Skin epidermis (tissue), 12 donors: ENCODE results near the gene AIFM1.

Experiments
- H3K27ac ChIP-seq, 21 experiments: fragments of 200-600 bp; sonication (generic) in 11 of 21; one replicate each; pipeline ENCODE4 v1.5.0; 2020; ENCODE audit warnings: mild to moderate bottlenecking in 3 of 21, inconsistent platforms in 2 of 21, moderate library complexity in 2 of 21
- H3K4me3 ChIP-seq, 7 experiments: fragments of 200-600 bp; sonication (generic) in 2 of 7; one replicate each; pipeline ENCODE4 v1.5.0; 2020; ENCODE audit warnings: inconsistent platforms in 2 of 7, mild to moderate bottlenecking in 2 of 7, moderate library complexity in 1 of 7

Gene AIFM1

DNA sequence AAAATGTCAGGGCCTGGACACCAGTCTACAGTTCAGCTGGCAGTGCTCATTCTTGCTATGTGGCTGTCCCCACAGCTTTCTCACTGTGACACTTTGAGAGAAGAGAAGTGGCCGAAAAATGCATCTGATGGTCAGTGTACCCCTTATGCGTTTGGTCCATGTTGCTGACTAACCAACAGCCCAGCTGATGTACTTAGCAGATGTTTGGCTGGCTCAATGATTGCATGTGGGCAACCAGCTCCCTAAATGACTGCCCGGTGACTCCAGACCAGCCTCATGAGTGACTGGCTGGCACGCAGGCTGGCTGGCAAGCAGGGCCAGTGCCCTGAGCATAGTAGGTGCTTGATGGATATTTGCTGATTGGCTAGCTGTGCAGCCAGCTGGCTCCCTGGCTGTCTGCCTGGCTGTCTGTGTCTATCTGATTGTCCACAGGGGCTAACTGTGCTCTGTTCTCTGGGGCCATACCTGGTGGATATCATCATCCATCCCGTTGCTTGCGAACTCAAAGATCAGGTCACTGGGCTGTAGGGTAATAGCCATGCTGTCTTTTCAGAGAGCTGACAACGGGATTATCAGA lies 84.8 kb downstream of the AIFM1 start:
- Histone ChIP-seq H3K4me3 (no peak overlapping the region), H3K27ac (peak overlapping the region in 8 of 21 experiments; percentile 25 to 83 (median 66))

DNA sequence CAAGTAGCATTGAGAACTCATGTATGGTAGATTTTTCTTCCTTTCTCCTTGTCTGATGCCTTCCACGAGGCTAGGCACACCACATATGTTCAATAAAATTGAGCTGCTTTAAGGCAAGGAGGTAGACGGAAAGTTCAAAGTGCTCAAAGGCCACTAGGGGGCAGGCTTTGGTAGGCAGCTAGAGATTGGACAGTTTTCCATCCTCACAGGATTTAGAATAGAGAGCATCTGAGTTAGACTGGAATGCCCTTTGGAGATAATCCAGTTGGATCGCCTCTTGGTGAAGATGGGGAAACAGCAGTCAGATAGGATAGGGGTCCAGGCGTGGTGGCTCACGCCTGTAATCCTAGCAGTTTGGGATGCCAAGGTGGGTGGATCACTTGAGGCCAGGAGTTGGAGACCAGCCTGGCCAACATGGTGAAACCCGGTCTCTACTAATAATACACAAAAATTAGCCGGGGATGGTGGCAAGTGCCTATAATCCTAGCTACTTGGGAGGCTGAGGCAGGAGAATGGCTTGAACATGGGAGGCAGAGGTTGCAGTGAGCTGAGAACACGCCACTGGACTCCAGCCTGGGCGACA lies 85.7 kb downstream of the AIFM1 start:
- Histone ChIP-seq H3K4me3 (no peak overlapping the region), H3K27ac (no peak overlapping the region)
